ENCODE measurements around the gene EPB41L2.
"Not testable (repeated sequence)": the region's sequence is repeated elsewhere in the genome, so short reads cannot be mapped to it uniquely, and the experiment has no call there.

EPB41L2 gene

DNA sequence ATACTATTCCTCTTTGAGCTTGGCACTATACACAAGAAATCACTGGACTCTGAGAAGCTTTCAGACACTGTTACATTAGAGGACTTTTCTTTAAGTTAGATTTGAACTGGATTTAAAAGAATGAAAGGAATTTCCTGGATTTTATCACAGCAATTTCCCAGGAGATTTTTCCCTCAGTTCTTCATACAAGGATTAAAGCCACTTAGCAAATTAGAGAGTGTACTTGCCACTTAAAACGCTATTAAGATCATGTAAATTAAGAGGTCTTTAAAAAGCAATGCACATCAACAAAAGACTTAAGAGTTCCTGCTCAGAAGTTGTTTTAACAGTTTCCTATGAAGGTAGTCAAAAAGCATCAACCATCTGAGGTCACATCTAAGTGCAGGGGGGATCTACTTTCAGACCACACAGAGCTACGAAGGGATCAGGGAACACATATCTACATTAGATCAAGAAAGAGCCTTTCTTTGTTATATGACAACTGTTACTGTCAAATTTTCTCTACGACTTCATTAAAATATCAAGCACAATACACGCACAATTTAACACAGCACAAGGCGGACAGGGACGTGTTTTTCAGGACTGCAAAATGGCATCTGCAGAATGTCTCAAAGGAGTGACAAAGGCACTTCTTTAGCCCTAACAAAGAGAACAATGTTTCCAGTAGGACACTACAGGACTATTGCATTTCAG, 65.8 kb downstream of the EPB41L2 start:
- Histone ChIP-seq H3K36me3 (ENCODE audit: insufficient read depth, low read length) (no peaks in the 10 kb centered on the region), H3K9ac (ENCODE audit: low read depth, low read length) (peak overlapping the region; percentile 9; the same call in 1 of the 2 replicates), H3K4me1 (ENCODE audit: insufficient read depth, low read length) (peaks cover 42% of the 10 kb centered on the region), H3K9me3 (ENCODE audit: control insufficient read depth, insufficient read depth, low read length) (no peaks in the 10 kb centered on the region)

- H3K9ac ChIP-seq (ENCODE audit: low read depth, low read length) = no peak overlapping the region
- peaks cover 40% of the 10 kb centered on the region for H3K4me1 ChIP-seq (ENCODE audit: insufficient read depth, low read length)
- H3K36me3 ChIP-seq (ENCODE audit: insufficient read depth, low read length) = no peaks in the 10 kb centered on the region
- H3K9me3 ChIP-seq (ENCODE audit: control insufficient read depth, insufficient read depth, low read length) = no peaks in the 10 kb centered on the region
These were observed 66.4 kb downstream of the EPB41L2 start for GRCh38 chr6:130996635-130997034.

- H3K4me1 ChIP-seq (ENCODE audit: insufficient read depth, low read length) = peaks cover 40% of the 10 kb centered on the region
- H3K9ac ChIP-seq (ENCODE audit: low read depth, low read length) = no peak overlapping the region
- H3K36me3 ChIP-seq (ENCODE audit: insufficient read depth, low read length) = no peaks in the 10 kb centered on the region
- no peaks in the 10 kb centered on the region for H3K9me3 ChIP-seq (ENCODE audit: control insufficient read depth, insufficient read depth, low read length)
These were observed 67.1 kb downstream of the EPB41L2 start for GRCh38 chr6:130995783-130996447.

- no peaks in the 10 kb centered on the region for H3K9me3 ChIP-seq (ENCODE audit: control insufficient read depth, insufficient read depth, low read length)
- peaks cover 40% of the 10 kb centered on the region for H3K4me1 ChIP-seq (ENCODE audit: insufficient read depth, low read length)
- H3K36me3 ChIP-seq (ENCODE audit: insufficient read depth, low read length) = no peaks in the 10 kb centered on the region
- no peak overlapping the region for H3K9ac ChIP-seq (ENCODE audit: low read depth, low read length)
These were observed 68.5 kb downstream of the EPB41L2 start for GRCh38 chr6:130994319-130995097.

DNA sequence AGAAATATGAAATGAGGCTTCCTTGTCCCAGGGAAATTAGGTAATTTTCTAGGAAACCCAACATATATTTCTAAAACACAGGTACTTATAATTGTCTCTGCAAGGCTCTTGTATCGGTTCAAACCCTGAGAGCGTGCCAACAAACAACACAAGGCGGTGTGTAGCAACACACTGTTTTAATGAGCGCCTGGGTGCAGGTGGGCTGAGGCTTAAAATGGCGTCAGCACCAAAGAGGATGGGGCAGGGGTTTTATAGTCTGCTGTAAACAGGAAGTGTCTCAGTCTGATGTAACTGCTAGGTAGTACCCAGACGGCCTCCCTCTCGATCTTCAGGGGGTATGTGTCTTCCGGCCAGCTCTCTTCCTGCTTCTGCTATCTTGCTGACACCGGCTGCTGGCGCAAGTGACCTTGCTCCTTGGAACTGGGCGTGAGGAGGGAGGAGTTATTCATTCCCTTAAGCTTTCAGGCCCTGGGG, 69.7 kb downstream of the EPB41L2 start:
- Histone ChIP-seq H3K4me1 (ENCODE audit: insufficient read depth, low read length) (peaks cover 34% of the 10 kb centered on the region), H3K9ac (ENCODE audit: low read depth, low read length) (no peak overlapping the region), H3K9me3 (ENCODE audit: control insufficient read depth, insufficient read depth, low read length) (no peaks in the 10 kb centered on the region)

DNA sequence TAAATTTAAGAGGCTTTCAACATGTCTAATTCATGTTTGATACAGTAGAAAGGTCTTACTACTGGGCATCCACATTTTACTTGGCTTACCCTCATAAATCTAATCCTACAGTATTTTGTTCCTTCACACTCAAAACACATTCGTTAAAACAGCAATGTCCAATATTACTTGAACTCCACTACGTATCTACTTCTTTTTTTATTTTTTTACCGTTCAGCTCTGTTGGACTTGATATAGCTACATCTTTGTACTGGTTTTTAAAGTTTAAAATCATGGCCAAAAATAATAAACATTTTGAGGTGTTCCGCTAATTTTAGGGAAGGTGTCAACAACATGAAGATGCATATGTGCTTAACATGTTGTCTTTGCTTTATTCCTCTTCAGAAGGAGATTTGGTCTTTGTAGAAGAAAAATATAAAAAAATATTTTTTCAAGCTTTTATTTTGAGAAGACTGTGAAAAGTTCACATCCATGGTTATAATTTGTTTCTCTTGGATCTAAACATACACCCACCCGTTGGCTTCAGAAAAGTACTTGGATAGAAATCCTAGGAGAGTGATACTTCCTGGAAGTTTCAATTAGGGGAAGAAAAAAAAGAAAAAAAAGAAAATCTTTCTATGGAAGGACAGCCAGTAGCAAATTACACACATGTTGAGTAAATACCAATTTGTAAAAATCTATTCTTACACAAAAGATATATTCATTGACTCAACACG, 71.5 kb downstream of the EPB41L2 start:
- peaks cover 24% of the 10 kb centered on the region for H3K4me1 ChIP-seq (ENCODE audit: insufficient read depth, low read length)
- H3K9ac ChIP-seq (ENCODE audit: low read depth, low read length) = no peak overlapping the region
- H3K9me3 ChIP-seq (ENCODE audit: control insufficient read depth, insufficient read depth, low read length) = no peaks in the 10 kb centered on the region
- H3K36me3 ChIP-seq (ENCODE audit: insufficient read depth, low read length) = no peaks in the 10 kb centered on the region

More for the DNA sequence above, 69.7 kb downstream of the EPB41L2 start:
- H3K36me3 ChIP-seq (ENCODE audit: insufficient read depth, low read length) = no peaks in the 10 kb centered on the region

DNA sequence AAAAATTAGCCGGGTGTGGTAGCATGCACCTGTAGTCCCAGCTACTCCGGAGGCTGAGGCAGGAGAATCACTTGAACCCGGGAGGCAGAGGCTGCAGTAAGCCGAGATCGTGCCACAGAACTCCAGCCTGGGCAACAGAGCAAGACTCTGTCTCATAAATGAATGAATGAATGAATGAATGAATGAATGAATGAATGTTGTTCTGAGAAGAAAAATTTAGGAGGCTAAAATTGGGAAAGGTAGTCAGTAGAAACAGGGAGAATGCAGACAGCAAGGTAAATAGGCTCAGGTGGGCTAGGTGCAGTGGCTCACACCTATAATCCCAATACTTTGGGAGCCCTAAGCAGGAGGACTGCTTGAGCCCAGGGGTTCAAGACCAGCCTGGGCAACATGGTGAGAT, 75.5 kb downstream of the EPB41L2 start:
- not testable (repeated sequence) for H3K36me3 ChIP-seq (ENCODE audit: insufficient read depth, low read length); H3K9me3 ChIP-seq (ENCODE audit: control insufficient read depth, insufficient read depth, low read length); H3K9ac ChIP-seq (ENCODE audit: low read depth, low read length); H3K4me1 ChIP-seq (ENCODE audit: insufficient read depth, low read length)

DNA sequence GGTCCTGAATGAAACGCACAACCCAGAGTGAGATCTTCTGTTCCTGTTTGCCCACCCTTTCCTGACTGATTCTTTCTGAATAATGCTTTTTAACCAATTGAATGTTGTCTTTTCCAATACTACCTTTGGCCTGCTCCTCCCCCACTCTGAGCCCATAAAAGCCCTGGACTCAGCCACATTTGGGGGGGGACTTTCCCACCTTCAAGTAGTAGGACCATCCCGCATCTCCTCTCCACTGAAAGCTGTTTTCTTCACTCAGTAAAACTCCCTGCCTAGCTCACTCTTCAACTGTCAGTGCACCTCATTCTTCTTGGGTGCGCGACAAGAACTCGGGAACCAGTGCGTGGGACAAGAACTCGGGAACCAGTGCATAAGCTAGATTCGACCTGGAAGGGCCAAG, 77.9 kb downstream of the EPB41L2 start:
- Histone ChIP-seq H3K36me3 (ENCODE audit: insufficient read depth, low read length) (no peaks in the 10 kb centered on the region), H3K4me1 (ENCODE audit: insufficient read depth, low read length) (0 out of 2 replicates have a peak, but pooled peaks cover 4% of the 10 kb centered on the region), H3K9ac (ENCODE audit: low read depth, low read length) (no peak overlapping the region), H3K9me3 (ENCODE audit: control insufficient read depth, insufficient read depth, low read length) (no peaks in the 10 kb centered on the region)

- H3K9ac ChIP-seq (ENCODE audit: low read depth, low read length) = no peak overlapping the region
- 0 out of 2 replicates have a peak, but pooled peaks cover 4% of the 10 kb centered on the region for H3K4me1 ChIP-seq (ENCODE audit: insufficient read depth, low read length)
- H3K9me3 ChIP-seq (ENCODE audit: control insufficient read depth, insufficient read depth, low read length) = no peaks in the 10 kb centered on the region
- H3K36me3 ChIP-seq (ENCODE audit: insufficient read depth, low read length) = no peaks in the 10 kb centered on the region
These were observed 80.0 kb downstream of the EPB41L2 start for GRCh38 chr6:130982941-130983456.

- Histone ChIP-seq H3K36me3 (ENCODE audit: insufficient read depth, low read length) (no peaks in the 10 kb centered on the region), H3K9ac (ENCODE audit: low read depth, low read length) (no peak overlapping the region), H3K4me1 (ENCODE audit: insufficient read depth, low read length) (0 out of 2 replicates have a peak, but pooled peaks cover 4% of the 10 kb centered on the region), H3K9me3 (ENCODE audit: control insufficient read depth, insufficient read depth, low read length) (no peaks in the 10 kb centered on the region)
These were observed 80.9 kb downstream of the EPB41L2 start for GRCh38 chr6:130982135-130982534.

- no peak overlapping the region for H3K9ac ChIP-seq (ENCODE audit: low read depth, low read length)
- H3K4me1 ChIP-seq (ENCODE audit: insufficient read depth, low read length) = 0 out of 2 replicates have a peak, but pooled peaks cover 4% of the 10 kb centered on the region
These were observed 81.6 kb downstream of the EPB41L2 start for GRCh38 chr6:130981409-130981808.

GRCh38 chr6:130980310-130981032, 82.6 kb downstream of the EPB41L2 start:
- no peaks in the 10 kb centered on the region for H3K36me3 ChIP-seq (ENCODE audit: insufficient read depth, low read length)

More at GRCh38 chr6:130981409-130981808, 81.6 kb downstream of the EPB41L2 start:
- Histone ChIP-seq H3K36me3 (ENCODE audit: insufficient read depth, low read length) (no peaks in the 10 kb centered on the region), H3K9me3 (ENCODE audit: control insufficient read depth, insufficient read depth, low read length) (no peaks in the 10 kb centered on the region)

DNA sequence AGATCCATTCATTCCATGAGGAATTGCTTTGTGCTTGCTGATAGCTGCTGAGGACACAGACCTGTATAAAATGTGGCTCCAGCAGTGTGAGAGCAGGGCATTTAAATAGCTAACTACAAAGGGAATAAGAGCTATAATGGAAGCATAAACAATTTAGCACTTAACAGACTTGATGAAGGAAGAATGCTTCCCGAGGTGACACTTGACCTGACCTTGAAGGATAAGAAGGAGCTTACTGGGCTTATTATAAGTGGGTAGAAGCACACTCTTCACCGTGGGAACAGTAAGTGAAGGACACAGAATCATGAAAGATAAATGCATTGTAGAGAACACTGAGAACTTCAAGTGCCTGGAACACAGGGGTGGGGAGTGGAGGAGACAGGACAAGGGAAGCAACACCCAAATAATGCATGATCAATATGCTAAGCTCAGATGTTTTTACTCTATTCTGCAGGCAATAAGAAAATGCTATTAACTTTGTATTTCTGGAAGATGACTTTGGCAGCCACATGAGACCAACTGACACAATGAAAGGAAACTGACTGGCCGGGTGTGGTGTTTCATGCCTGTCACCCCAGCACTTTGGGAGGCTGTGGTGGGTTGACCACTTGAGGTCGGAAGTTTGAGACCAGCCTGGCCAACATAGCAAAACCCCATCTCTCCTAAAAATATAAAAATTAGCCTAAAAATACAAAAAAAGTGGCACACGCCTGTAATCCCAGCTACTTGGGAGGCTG, 84.2 kb downstream of the EPB41L2 start:
- no peaks in the 10 kb centered on the region for H3K9me3 ChIP-seq (ENCODE audit: control insufficient read depth, insufficient read depth, low read length)
- H3K36me3 ChIP-seq (ENCODE audit: insufficient read depth, low read length) = no peaks in the 10 kb centered on the region
- peaks cover 6% of the 10 kb centered on the region; the same call in 1 of the 2 replicates for H3K4me1 ChIP-seq (ENCODE audit: insufficient read depth, low read length)
- no peak overlapping the region for H3K9ac ChIP-seq (ENCODE audit: low read depth, low read length)

More at GRCh38 chr6:130980310-130981032, 82.6 kb downstream of the EPB41L2 start:
- H3K9ac ChIP-seq (ENCODE audit: low read depth, low read length) = no peak overlapping the region
- H3K9me3 ChIP-seq (ENCODE audit: control insufficient read depth, insufficient read depth, low read length) = no peaks in the 10 kb centered on the region
- H3K4me1 ChIP-seq (ENCODE audit: insufficient read depth, low read length) = 0 out of 2 replicates have a peak, but pooled peaks cover 4% of the 10 kb centered on the region

Measured in ES-I3 (cell line).